Liver (tissue), 9 donors: ENCODE results near the gene CHST14. TPM values are rescaled to one million over a fixed set of nuclear protein-coding genes. Genes with fewer than 3 reads are reported as not detected.

ENCODE experiments used
- DNase-seq: peaks from one replicate; pipeline ENCODE4 v3.0.0-alpha.2; 2017; ENCODE audit warnings: low spot score
- H3K27ac ChIP-seq, 2 donors: one replicate each; pipeline ENCODE4 v1.7.0; 2013; ENCODE audit warnings: inconsistent platforms in 2 of 2, low read length in 2 of 2, control low read depth in 1 of 2, low read depth in 1 of 2, mild to moderate bottlenecking in 1 of 2
- H3K27me3 ChIP-seq, 4 donors: one replicate each; pipeline versions ENCODE4 v1.6.1 to v1.7.0; 2013; ENCODE audit warnings: low read length in 3 of 4, inconsistent platforms in 1 of 4, mild to moderate bottlenecking in 1 of 4, moderate library complexity in 1 of 4; ENCODE audit not compliant: control insufficient read depth in 4 of 4, insufficient read depth in 4 of 4
- H3K36me3 ChIP-seq, 4 donors: one replicate each; pipeline versions ENCODE4 v1.6.1 to v1.7.0; 2013; ENCODE audit warnings: low read length in 3 of 4, mild to moderate bottlenecking in 3 of 4, low read depth in 1 of 4, moderate library complexity in 1 of 4; ENCODE audit not compliant: control insufficient read depth in 4 of 4, insufficient read depth in 3 of 4
- H3K4me1 ChIP-seq, 4 donors: one replicate each; pipeline versions ENCODE4 v1.6.1 to v1.7.0; 2013; ENCODE audit warnings: low read length in 3 of 4, mild to moderate bottlenecking in 3 of 4, moderate library complexity in 1 of 4; ENCODE audit not compliant: control insufficient read depth in 4 of 4, insufficient read depth in 4 of 4
- H3K4me3 ChIP-seq, 3 donors: one replicate each; pipeline versions ENCODE4 v1.6.1 to v1.7.0; 2013; ENCODE audit warnings: low read length in 3 of 3, control low read depth in 1 of 3, low read depth in 1 of 3, mild to moderate bottlenecking in 1 of 3
- H3K9ac ChIP-seq, 2 donors: one replicate each; pipeline ENCODE4 v1.7.0; 2013; ENCODE audit warnings: low read length in 2 of 2, mild to moderate bottlenecking in 2 of 2, moderate library complexity in 2 of 2, control low read depth in 1 of 2, low read depth in 1 of 2
- H3K9me3 ChIP-seq, 4 donors: one replicate each; pipeline versions ENCODE4 v1.6.1 to v1.7.0; 2013; ENCODE audit warnings: low read length in 3 of 4; ENCODE audit not compliant: control insufficient read depth in 4 of 4
- FOXA1 ChIP-seq: IDR thresholded peaks from 2 replicates; pipeline ENCODE4 v1.6.1; 2016; ENCODE audit warnings: antibody characterized with exemption
- GABPA ChIP-seq, 2 donors: IDR thresholded peaks in 1 of 2; conservative IDR thresholded peaks in 1 of 2; 2 replicates each; pipeline ENCODE4 v1.6.1; 2016; ENCODE audit warnings: antibody characterized with exemption in 2 of 2, mild to moderate bottlenecking in 1 of 2, moderate library complexity in 1 of 2
- HNF4A ChIP-seq, 2 donors: conservative IDR thresholded peaks; 2 replicates each; pipeline ENCODE4 v1.6.1; 2016; ENCODE audit warnings: antibody characterized with exemption in 2 of 2, mild to moderate bottlenecking in 2 of 2
- HNF4G ChIP-seq: IDR thresholded peaks from 2 replicates; pipeline ENCODE4 v1.6.1; 2016; ENCODE audit warnings: antibody characterized with exemption
- NR2F2 ChIP-seq: IDR thresholded peaks from 2 replicates; pipeline ENCODE4 v1.6.1; 2016; ENCODE audit warnings: antibody characterized with exemption
- RXRA ChIP-seq, 2 donors: IDR thresholded peaks; 2 replicates each; pipeline ENCODE4 v1.6.1; 2017 to 2018; ENCODE audit warnings: antibody characterized with exemption in 2 of 2, mild to moderate bottlenecking in 1 of 2
- SP1 ChIP-seq: IDR thresholded peaks from 2 replicates; pipeline ENCODE4 v1.6.1; 2018; ENCODE audit warnings: antibody characterized with exemption, mild to moderate bottlenecking
- TAF1 ChIP-seq: conservative IDR thresholded peaks from 2 replicates; pipeline ENCODE4 v1.6.1; 2016; ENCODE audit warnings: antibody characterized with exemption, mild to moderate bottlenecking
- YY1 ChIP-seq: IDR thresholded peaks from 2 replicates; pipeline ENCODE4 v1.6.1; 2016; ENCODE audit warnings: antibody characterized with exemption, mild to moderate bottlenecking
- WGBS: extraction: QIAGEN DNeasy Blood & Tissue Kit; methylation state at CpG from one replicate; pipeline ENCODE4 v1.1.7; 2013; 5-methylcytosine and 5-hydroxymethylcytosine counted together
- polyA plus RNA-seq, 2 donors: library from polyadenylated mRNA; stranded (reverse) in 1 of 2; unstranded in 1 of 2; fragments of 200-250 nt in 1 of 2; fragments of >200 nt in 1 of 2; fragmentation: Nextera tagmentation in 1 of 2; extraction: Ambion mirVana in 1 of 2; gene quantifications; one replicate each; pipeline versions ENCODE4 v1.2.1 to v1.2.3, GENCODE V29; 2013 to 2015
- total RNA-seq, 2 donors: library from RNA; depleted of rRNA; stranded (reverse); fragments of >200 nt; gene quantifications; one replicate each; pipeline ENCODE4 v1.2.3, GENCODE V29; 2014
- TF ChIP-seq, protein P1 (sequence below): IDR thresholded peaks from 2 replicates; pipeline ENCODE4 v1.6.1; 2016; ENCODE audit warnings: antibody characterized with exemption
- TF ChIP-seq, protein P2 (sequence below): IDR thresholded peaks from 2 replicates; pipeline ENCODE4 v1.6.1; 2016; ENCODE audit warnings: antibody characterized with exemption, mild to moderate bottlenecking
- TF ChIP-seq, protein P3 (sequence below): fragments of 150-350 bp; IDR thresholded peaks from 2 replicates; pipeline ENCODE4 v1.5.1; 2017; ENCODE audit warnings: improper control_type of control experiment, low read depth, low read length; ENCODE audit not compliant: missing input control
- TF ChIP-seq, protein P4 (sequence below): IDR thresholded peaks from 2 replicates; pipeline ENCODE4 v1.6.1; 2016; ENCODE audit warnings: antibody characterized with exemption
- donor health status: healthy.
- donor health status: healthy.
- donor health status: healthy.
- donor health status: healthy.
- donor health status: healthy.

The CHST14 gene
- total and polyA plus RNA-seq, 4 donors: 2.3 to 5.3 (median 3.1) TPM

- Histone ChIP-seq H3K9ac (no peak overlapping the region), H3K4me1 (peaks cover 0 to 10% (median 5%) of the 10 kb centered on the region in 4 donors), H3K9me3 (no peaks in the 10 kb centered on the region), H3K36me3 (peaks cover 0 to 8% (median 3%) of the 10 kb centered on the region in 4 donors), H3K4me3 (no peak overlapping the region), H3K27me3 (no peaks in the 10 kb centered on the region), H3K27ac (no peak overlapping the region)
- WGBS: 90% methylated on average over 4 of the region's 4 CpGs
- TF ChIP-seq FOXA1 (no peak), HNF4A (conservative IDR thresholded peaks at IDR 0.05) (no peak), TAF1 (no peak), RXRA (IDR thresholded peaks at IDR 0.05) (no peak), SP1 (no peak), NR2F2 (no peak)
- TF ChIP-seq, protein P1, sequence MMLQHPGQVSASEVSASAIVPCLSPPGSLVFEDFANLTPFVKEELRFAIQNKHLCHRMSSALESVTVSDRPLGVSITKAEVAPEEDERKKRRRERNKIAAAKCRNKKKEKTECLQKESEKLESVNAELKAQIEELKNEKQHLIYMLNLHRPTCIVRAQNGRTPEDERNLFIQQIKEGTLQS: no peak
- TF ChIP-seq, protein P2, sequence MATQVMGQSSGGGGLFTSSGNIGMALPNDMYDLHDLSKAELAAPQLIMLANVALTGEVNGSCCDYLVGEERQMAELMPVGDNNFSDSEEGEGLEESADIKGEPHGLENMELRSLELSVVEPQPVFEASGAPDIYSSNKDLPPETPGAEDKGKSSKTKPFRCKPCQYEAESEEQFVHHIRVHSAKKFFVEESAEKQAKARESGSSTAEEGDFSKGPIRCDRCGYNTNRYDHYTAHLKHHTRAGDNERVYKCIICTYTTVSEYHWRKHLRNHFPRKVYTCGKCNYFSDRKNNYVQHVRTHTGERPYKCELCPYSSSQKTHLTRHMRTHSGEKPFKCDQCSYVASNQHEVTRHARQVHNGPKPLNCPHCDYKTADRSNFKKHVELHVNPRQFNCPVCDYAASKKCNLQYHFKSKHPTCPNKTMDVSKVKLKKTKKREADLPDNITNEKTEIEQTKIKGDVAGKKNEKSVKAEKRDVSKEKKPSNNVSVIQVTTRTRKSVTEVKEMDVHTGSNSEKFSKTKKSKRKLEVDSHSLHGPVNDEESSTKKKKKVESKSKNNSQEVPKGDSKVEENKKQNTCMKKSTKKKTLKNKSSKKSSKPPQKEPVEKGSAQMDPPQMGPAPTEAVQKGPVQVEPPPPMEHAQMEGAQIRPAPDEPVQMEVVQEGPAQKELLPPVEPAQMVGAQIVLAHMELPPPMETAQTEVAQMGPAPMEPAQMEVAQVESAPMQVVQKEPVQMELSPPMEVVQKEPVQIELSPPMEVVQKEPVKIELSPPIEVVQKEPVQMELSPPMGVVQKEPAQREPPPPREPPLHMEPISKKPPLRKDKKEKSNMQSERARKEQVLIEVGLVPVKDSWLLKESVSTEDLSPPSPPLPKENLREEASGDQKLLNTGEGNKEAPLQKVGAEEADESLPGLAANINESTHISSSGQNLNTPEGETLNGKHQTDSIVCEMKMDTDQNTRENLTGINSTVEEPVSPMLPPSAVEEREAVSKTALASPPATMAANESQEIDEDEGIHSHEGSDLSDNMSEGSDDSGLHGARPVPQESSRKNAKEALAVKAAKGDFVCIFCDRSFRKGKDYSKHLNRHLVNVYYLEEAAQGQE: no peak
- no peak for DNase-seq
These were observed 14.0 kb upstream of the CHST14 start for GRCh38 chr15:40456738-40457137.

- Histone ChIP-seq H3K4me1 (peaks cover 0 to 6% (median 3%) of the 10 kb centered on the region in 4 donors), H3K27me3 (no peaks in the 10 kb centered on the region), H3K4me3 (no peak overlapping the region), H3K36me3 (peaks cover 0 to 19% (median 4%) of the 10 kb centered on the region in 4 donors), H3K9ac (no peak overlapping the region), H3K9me3 (no peaks in the 10 kb centered on the region), H3K27ac (no peak overlapping the region)
- DNase-seq: no peak
- TF ChIP-seq RXRA (IDR thresholded peaks at IDR 0.05) (no peak), GABPA (IDR thresholded peaks at IDR 0.05 in 1 of 2, conservative IDR thresholded peaks at IDR 0.05 in 1 of 2) (no peak), HNF4G (no peak), TAF1 (no peak), SP1 (no peak), YY1 (no peak), HNF4A (conservative IDR thresholded peaks at IDR 0.05) (no peak), NR2F2 (no peak), FOXA1 (no peak)
- TF ChIP-seq, protein P2: no peak
- TF ChIP-seq, protein P3, sequence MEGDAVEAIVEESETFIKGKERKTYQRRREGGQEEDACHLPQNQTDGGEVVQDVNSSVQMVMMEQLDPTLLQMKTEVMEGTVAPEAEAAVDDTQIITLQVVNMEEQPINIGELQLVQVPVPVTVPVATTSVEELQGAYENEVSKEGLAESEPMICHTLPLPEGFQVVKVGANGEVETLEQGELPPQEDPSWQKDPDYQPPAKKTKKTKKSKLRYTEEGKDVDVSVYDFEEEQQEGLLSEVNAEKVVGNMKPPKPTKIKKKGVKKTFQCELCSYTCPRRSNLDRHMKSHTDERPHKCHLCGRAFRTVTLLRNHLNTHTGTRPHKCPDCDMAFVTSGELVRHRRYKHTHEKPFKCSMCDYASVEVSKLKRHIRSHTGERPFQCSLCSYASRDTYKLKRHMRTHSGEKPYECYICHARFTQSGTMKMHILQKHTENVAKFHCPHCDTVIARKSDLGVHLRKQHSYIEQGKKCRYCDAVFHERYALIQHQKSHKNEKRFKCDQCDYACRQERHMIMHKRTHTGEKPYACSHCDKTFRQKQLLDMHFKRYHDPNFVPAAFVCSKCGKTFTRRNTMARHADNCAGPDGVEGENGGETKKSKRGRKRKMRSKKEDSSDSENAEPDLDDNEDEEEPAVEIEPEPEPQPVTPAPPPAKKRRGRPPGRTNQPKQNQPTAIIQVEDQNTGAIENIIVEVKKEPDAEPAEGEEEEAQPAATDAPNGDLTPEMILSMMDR: no peak
- TF ChIP-seq, protein P4, sequence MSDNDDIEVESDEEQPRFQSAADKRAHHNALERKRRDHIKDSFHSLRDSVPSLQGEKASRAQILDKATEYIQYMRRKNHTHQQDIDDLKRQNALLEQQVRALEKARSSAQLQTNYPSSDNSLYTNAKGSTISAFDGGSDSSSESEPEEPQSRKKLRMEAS: no peak
- WGBS: 97% methylated on average over 37 of the region's 37 CpGs
These were observed 12.1 kb upstream of the CHST14 start for GRCh38 chr15:40458495-40459371.
